Ectodermal cell (in vitro differentiated cells): ENCODE results near the gene DMRTC2.

Experiments
- H3K27ac ChIP-seq: 2 replicates; pipeline ENCODE4 v1.7.0; 2013; ENCODE audit warnings: mild to moderate bottlenecking, low read depth, low read length; ENCODE audit not compliant: insufficient read depth, poor library complexity, severe bottlenecking
- H3K27me3 ChIP-seq: 2 replicates; pipeline ENCODE4 v1.7.0; 2013; ENCODE audit warnings: mild to moderate bottlenecking, low read length; ENCODE audit not compliant: insufficient read depth, control insufficient read depth, poor library complexity, severe bottlenecking
- H3K36me3 ChIP-seq: one replicate; pipeline ENCODE4 v1.7.0; 2013; ENCODE audit warnings: low read length; ENCODE audit not compliant: control insufficient read depth, insufficient read depth
- H3K4me1 ChIP-seq: one replicate; pipeline ENCODE4 v1.7.0; 2013; ENCODE audit warnings: low read length; ENCODE audit not compliant: control insufficient read depth, insufficient read depth
- H3K4me3 ChIP-seq: 2 replicates; pipeline ENCODE4 v1.7.0; 2013; ENCODE audit warnings: low read depth, low read length, control low read depth; ENCODE audit not compliant: insufficient read depth
- H3K9me3 ChIP-seq: 2 replicates; pipeline ENCODE4 v1.7.0; 2013; ENCODE audit warnings: mild to moderate bottlenecking, low read length, moderate library complexity; ENCODE audit not compliant: control insufficient read depth
- WGBS, 2 experiments: methylation state at CpG; one replicate each; pipeline ENCODE4 v1.1.7; 2013; ENCODE audit warnings: missing lambda C conversion rate in 2 of 2; 5-methylcytosine and 5-hydroxymethylcytosine counted together

Gene DMRTC2

DNA sequence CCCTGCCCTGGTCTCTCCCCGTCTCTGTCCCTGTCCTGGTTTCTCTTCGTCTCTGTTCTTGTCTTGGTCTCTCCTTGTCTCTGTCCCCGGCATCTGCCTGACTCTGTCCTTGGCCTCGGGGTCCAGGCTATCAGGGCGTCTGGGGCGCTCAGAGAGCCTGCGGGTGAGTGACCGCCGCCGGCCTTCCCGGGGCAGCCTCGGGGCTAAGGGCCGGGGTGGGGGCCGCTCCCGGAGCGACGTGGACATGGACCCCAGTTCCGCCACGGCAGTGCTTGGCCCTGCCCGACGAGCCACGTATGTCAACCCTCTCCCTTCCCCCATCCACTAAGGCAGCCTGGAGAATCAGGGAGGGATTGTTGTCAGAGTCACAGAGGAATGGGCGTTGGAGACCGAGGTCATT is 53.0 kb downstream of the DMRTC2 start:
- WGBS, 2 experiments = 94% methylated on average over 24 of the region's 24 CpGs
- H3K36me3 ChIP-seq = peaks cover 11% of the 10 kb centered on the region
- no peaks in the 10 kb centered on the region for H3K4me1 ChIP-seq
- H3K27me3 ChIP-seq = no peaks in the 10 kb centered on the region
- no peaks in the 10 kb centered on the region for H3K9me3 ChIP-seq
- H3K4me3 ChIP-seq = no peak overlapping the region
- no peak overlapping the region for H3K27ac ChIP-seq

DNA sequence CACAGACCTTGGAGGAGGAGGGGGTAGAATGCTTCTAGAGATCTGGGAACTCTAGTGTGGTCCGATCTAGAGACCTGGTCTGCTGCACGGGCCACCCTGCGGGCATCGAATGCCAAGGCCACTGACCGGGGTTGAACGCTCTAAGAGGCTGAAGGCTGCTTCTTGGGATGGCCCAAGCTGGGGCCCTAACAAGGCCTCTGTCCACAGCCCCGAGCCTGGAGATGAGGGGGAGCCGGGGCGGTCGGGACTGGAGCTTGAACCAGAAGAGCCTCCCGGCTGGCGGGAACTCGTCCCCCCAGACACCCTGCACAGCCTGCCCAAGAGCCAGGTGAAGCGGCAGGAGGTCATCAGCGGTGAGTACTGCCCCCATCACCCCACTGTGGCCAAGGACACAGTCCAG is 53.4 kb downstream of the DMRTC2 start:
- Histone ChIP-seq H3K36me3 (peaks cover 15% of the 10 kb centered on the region), H3K4me3 (no peak overlapping the region)

More for the DNA sequence above, 53.4 kb downstream of the DMRTC2 start:
- no peak overlapping the region for H3K27ac ChIP-seq
- 94 to 95% methylated on average over 15 of the region's 15 CpGs for WGBS, 2 experiments
- H3K9me3 ChIP-seq = no peaks in the 10 kb centered on the region
- no peaks in the 10 kb centered on the region for H3K4me1 ChIP-seq
- no peaks in the 10 kb centered on the region for H3K27me3 ChIP-seq
